Upper lobe of left lung (tissue), 4 donors: ENCODE results near the gene ATP1A4.

Experiments
- CTCF ChIP-seq, 6 experiments: fragments of 450-650 bp in 4 of 6; fragments of 200-600 bp in 2 of 6; sonication (generic) in 2 of 6; IDR thresholded peaks; one replicate each; pipeline ENCODE4 v1.5.1; 2016 to 2019; ENCODE audit warnings: antibody characterized with exemption in 6 of 6
- EP300 ChIP-seq, 4 donors: sonication (generic); formaldehyde crosslinking; IDR thresholded peaks; one replicate each; pipeline ENCODE4 v1.5.1; 2017; ENCODE audit warnings: antibody characterized with exemption in 4 of 4, control low read depth in 2 of 4
- POLR2A ChIP-seq, 4 donors: fragments of 450-650 bp; IDR thresholded peaks; one replicate each; pipeline ENCODE4 v1.5.1; 2016 to 2017; ENCODE audit warnings: antibody characterized with exemption in 4 of 4, mild to moderate bottlenecking in 2 of 4
- POLR2AphosphoS5 ChIP-seq, 2 donors: sonication (generic); formaldehyde crosslinking; IDR thresholded peaks; one replicate each; pipeline ENCODE4 v1.5.1; 2017; ENCODE audit warnings: antibody characterized with exemption in 2 of 2

GRCh38 chr1:160167580-160167979 lies 16.2 kb downstream of the ATP1A4 start:
- no peak for TF ChIP-seq POLR2A (IDR thresholded peaks at IDR 0.05)
- no peak for TF ChIP-seq CTCF (IDR thresholded peaks at IDR 0.05)
- TF ChIP-seq POLR2AphosphoS5 (IDR thresholded peaks at IDR 0.05): no peak
- TF ChIP-seq EP300 (IDR thresholded peaks at IDR 0.05): no peak
